ENCODE data around the gene SH3RF1.

The SH3RF1 gene

GRCh38 chr4:169115897-169116254 lies 154.9 kb downstream of the SH3RF1 start:
- no peaks in the 10 kb centered on the region for H3K27me3 ChIP-seq (ENCODE audit: control insufficient read depth in 5 of 5, insufficient read depth in 4 of 5, low read length in 5 of 5)
- peaks cover 21 to 53% (median 50%) of the 10 kb centered on the region in 5 donors for H3K36me3 ChIP-seq (ENCODE audit: control insufficient read depth in 5 of 5, insufficient read depth in 5 of 5, low read length in 5 of 5)
- H3K9me3 ChIP-seq (ENCODE audit: control insufficient read depth in 5 of 5, low read length in 5 of 5) = no peaks in the 10 kb centered on the region
- H3K4me1 ChIP-seq (ENCODE audit: control insufficient read depth in 5 of 5, insufficient read depth in 5 of 5, low read length in 5 of 5) = no peaks in the 10 kb centered on the region
- no peak overlapping the region for H3K27ac ChIP-seq (ENCODE audit: low read depth, low read length)
- H3K9ac ChIP-seq (ENCODE audit: low read length in 5 of 5) = no peak overlapping the region
- no peak overlapping the region for H3K4me3 ChIP-seq (ENCODE audit: low read depth in 1 of 5, low read length in 5 of 5)

- Histone ChIP-seq H3K27ac (ENCODE audit: low read depth, low read length) (no peak overlapping the region), H3K36me3 (ENCODE audit: control insufficient read depth in 5 of 5, insufficient read depth in 5 of 5, low read length in 5 of 5) (peaks cover 15 to 54% (median 50%) of the 10 kb centered on the region in 5 donors)
These were observed 155.4 kb downstream of the SH3RF1 start for GRCh38 chr4:169115144-169115896.

GRCh38 chr4:169114341-169114974 lies 156.3 kb downstream of the SH3RF1 start:
- no peaks in the 10 kb centered on the region for H3K4me1 ChIP-seq (ENCODE audit: control insufficient read depth in 5 of 5, insufficient read depth in 5 of 5, low read length in 5 of 5)
- no peak overlapping the region for H3K4me3 ChIP-seq (ENCODE audit: low read depth in 1 of 5, low read length in 5 of 5)
- H3K9ac ChIP-seq (ENCODE audit: low read length in 5 of 5) = no peak overlapping the region
- H3K27me3 ChIP-seq (ENCODE audit: control insufficient read depth in 5 of 5, insufficient read depth in 4 of 5, low read length in 5 of 5) = no peaks in the 10 kb centered on the region
- H3K9me3 ChIP-seq (ENCODE audit: control insufficient read depth in 5 of 5, low read length in 5 of 5) = no peaks in the 10 kb centered on the region
- peaks cover 11 to 54% (median 47%) of the 10 kb centered on the region in 5 donors for H3K36me3 ChIP-seq (ENCODE audit: control insufficient read depth in 5 of 5, insufficient read depth in 5 of 5, low read length in 5 of 5)
- no peak overlapping the region for H3K27ac ChIP-seq (ENCODE audit: low read depth, low read length)

More at GRCh38 chr4:169115144-169115896, 155.4 kb downstream of the SH3RF1 start:
- Histone ChIP-seq H3K9me3 (ENCODE audit: control insufficient read depth in 5 of 5, low read length in 5 of 5) (no peaks in the 10 kb centered on the region), H3K9ac (ENCODE audit: low read length in 5 of 5) (no peak overlapping the region), H3K4me3 (ENCODE audit: low read depth in 1 of 5, low read length in 5 of 5) (no peak overlapping the region), H3K4me1 (ENCODE audit: control insufficient read depth in 5 of 5, insufficient read depth in 5 of 5, low read length in 5 of 5) (no peaks in the 10 kb centered on the region), H3K27me3 (ENCODE audit: control insufficient read depth in 5 of 5, insufficient read depth in 4 of 5, low read length in 5 of 5) (no peaks in the 10 kb centered on the region)

GRCh38 chr4:169110633-169111032 lies 160.1 kb downstream of the SH3RF1 start:
- Histone ChIP-seq H3K9me3 (ENCODE audit: control insufficient read depth in 5 of 5, low read length in 5 of 5) (no peaks in the 10 kb centered on the region), H3K4me1 (ENCODE audit: control insufficient read depth in 5 of 5, insufficient read depth in 5 of 5, low read length in 5 of 5) (no peaks in the 10 kb centered on the region), H3K9ac (ENCODE audit: low read length in 5 of 5) (no peak overlapping the region), H3K36me3 (ENCODE audit: control insufficient read depth in 5 of 5, insufficient read depth in 5 of 5, low read length in 5 of 5) (peaks cover 15 to 59% (median 39%) of the 10 kb centered on the region in 5 donors), H3K27ac (ENCODE audit: low read depth, low read length) (no peak overlapping the region), H3K27me3 (ENCODE audit: control insufficient read depth in 5 of 5, insufficient read depth in 4 of 5, low read length in 5 of 5) (no peaks in the 10 kb centered on the region), H3K4me3 (ENCODE audit: low read depth in 1 of 5, low read length in 5 of 5) (no peak overlapping the region)

GRCh38 chr4:169109035-169109675 lies 161.6 kb downstream of the SH3RF1 start:
- Histone ChIP-seq H3K27ac (ENCODE audit: low read depth, low read length) (no peak overlapping the region), H3K4me3 (ENCODE audit: low read depth in 1 of 5, low read length in 5 of 5) (no peak overlapping the region), H3K9me3 (ENCODE audit: control insufficient read depth in 5 of 5, low read length in 5 of 5) (no peaks in the 10 kb centered on the region), H3K36me3 (ENCODE audit: control insufficient read depth in 5 of 5, insufficient read depth in 5 of 5, low read length in 5 of 5) (peaks cover 15 to 55% (median 37%) of the 10 kb centered on the region in 5 donors), H3K27me3 (ENCODE audit: control insufficient read depth in 5 of 5, insufficient read depth in 4 of 5, low read length in 5 of 5) (no peaks in the 10 kb centered on the region), H3K4me1 (ENCODE audit: control insufficient read depth in 5 of 5, insufficient read depth in 5 of 5, low read length in 5 of 5) (peaks cover 0 to 3% (median 2%) of the 10 kb centered on the region in 5 donors), H3K9ac (ENCODE audit: low read length in 5 of 5) (no peak overlapping the region)

GRCh38 chr4:169108303-169108702 lies 162.5 kb downstream of the SH3RF1 start:
- H3K27ac ChIP-seq (ENCODE audit: low read depth, low read length) = no peak overlapping the region
- H3K36me3 ChIP-seq (ENCODE audit: control insufficient read depth in 5 of 5, insufficient read depth in 5 of 5, low read length in 5 of 5) = peaks cover 15 to 49% (median 35%) of the 10 kb centered on the region in 5 donors
- no peaks in the 10 kb centered on the region for H3K9me3 ChIP-seq (ENCODE audit: control insufficient read depth in 5 of 5, low read length in 5 of 5)
- H3K9ac ChIP-seq (ENCODE audit: low read length in 5 of 5) = no peak overlapping the region
- no peaks in the 10 kb centered on the region for H3K27me3 ChIP-seq (ENCODE audit: control insufficient read depth in 5 of 5, insufficient read depth in 4 of 5, low read length in 5 of 5)
- H3K4me1 ChIP-seq (ENCODE audit: control insufficient read depth in 5 of 5, insufficient read depth in 5 of 5, low read length in 5 of 5) = peaks cover 0 to 9% (median 7%) of the 10 kb centered on the region in 5 donors
- no peak overlapping the region for H3K4me3 ChIP-seq (ENCODE audit: low read depth in 1 of 5, low read length in 5 of 5)

- peaks cover 15 to 47% (median 35%) of the 10 kb centered on the region in 5 donors for H3K36me3 ChIP-seq (ENCODE audit: control insufficient read depth in 5 of 5, insufficient read depth in 5 of 5, low read length in 5 of 5)
- H3K27me3 ChIP-seq (ENCODE audit: control insufficient read depth in 5 of 5, insufficient read depth in 4 of 5, low read length in 5 of 5) = no peaks in the 10 kb centered on the region
- H3K9ac ChIP-seq (ENCODE audit: low read length in 5 of 5) = no peak overlapping the region
- no peak overlapping the region for H3K27ac ChIP-seq (ENCODE audit: low read depth, low read length)
- peaks cover 0 to 9% (median 8%) of the 10 kb centered on the region in 5 donors for H3K4me1 ChIP-seq (ENCODE audit: control insufficient read depth in 5 of 5, insufficient read depth in 5 of 5, low read length in 5 of 5)
- H3K9me3 ChIP-seq (ENCODE audit: control insufficient read depth in 5 of 5, low read length in 5 of 5) = no peaks in the 10 kb centered on the region
- H3K4me3 ChIP-seq (ENCODE audit: low read depth in 1 of 5, low read length in 5 of 5) = no peak overlapping the region
These were observed 163.2 kb downstream of the SH3RF1 start for GRCh38 chr4:169107528-169107927.

- Histone ChIP-seq H3K9me3 (ENCODE audit: control insufficient read depth in 5 of 5, low read length in 5 of 5) (no peaks in the 10 kb centered on the region), H3K36me3 (ENCODE audit: control insufficient read depth in 5 of 5, insufficient read depth in 5 of 5, low read length in 5 of 5) (peaks cover 15 to 43% (median 29%) of the 10 kb centered on the region in 5 donors), H3K27ac (ENCODE audit: low read depth, low read length) (no peak overlapping the region), H3K4me1 (ENCODE audit: control insufficient read depth in 5 of 5, insufficient read depth in 5 of 5, low read length in 5 of 5) (peaks cover 0 to 16% (median 8%) of the 10 kb centered on the region in 5 donors), H3K27me3 (ENCODE audit: control insufficient read depth in 5 of 5, insufficient read depth in 4 of 5, low read length in 5 of 5) (no peaks in the 10 kb centered on the region), H3K4me3 (ENCODE audit: low read depth in 1 of 5, low read length in 5 of 5) (no peak overlapping the region), H3K9ac (ENCODE audit: low read length in 5 of 5) (no peak overlapping the region)
These were observed 164.0 kb downstream of the SH3RF1 start for GRCh38 chr4:169106696-169107229.

- no peak overlapping the region for H3K4me3 ChIP-seq (ENCODE audit: low read depth in 1 of 5, low read length in 5 of 5)
- peaks cover 0 to 19% (median 12%) of the 10 kb centered on the region in 5 donors for H3K4me1 ChIP-seq (ENCODE audit: control insufficient read depth in 5 of 5, insufficient read depth in 5 of 5, low read length in 5 of 5)
- H3K27ac ChIP-seq (ENCODE audit: low read depth, low read length) = no peak overlapping the region
- no peaks in the 10 kb centered on the region for H3K27me3 ChIP-seq (ENCODE audit: control insufficient read depth in 5 of 5, insufficient read depth in 4 of 5, low read length in 5 of 5)
- peaks cover 15 to 42% (median 26%) of the 10 kb centered on the region in 5 donors for H3K36me3 ChIP-seq (ENCODE audit: control insufficient read depth in 5 of 5, insufficient read depth in 5 of 5, low read length in 5 of 5)
- H3K9me3 ChIP-seq (ENCODE audit: control insufficient read depth in 5 of 5, low read length in 5 of 5) = no peaks in the 10 kb centered on the region
- no peak overlapping the region for H3K9ac ChIP-seq (ENCODE audit: low read length in 5 of 5)
These were observed 165.1 kb downstream of the SH3RF1 start for GRCh38 chr4:169105620-169106019.
